K562 (cell line): ENCODE results near the gene CD274.
"Not testable (repeated sequence)": the region's sequence is repeated elsewhere in the genome, so short reads cannot be mapped to it uniquely, and the experiment has no call there.

Source experiments
- POLR3A ChIP-seq: IDR thresholded peaks from 2 replicates; pipeline ENCODE4 v1.6.1; 2011; ENCODE audit warnings: borderline replicate concordance, mild to moderate bottlenecking, moderate library complexity; ENCODE audit not compliant: insufficient read length, insufficient read depth; ENCODE audit errors: extremely low read depth
- ZFX ChIP-seq: sonication (generic); formaldehyde crosslinking; IDR thresholded peaks from 2 replicates; pipeline ENCODE4 v1.8.0; 2022; ENCODE audit warnings: mild to moderate bottlenecking, missing genetic modification reagents, moderate library complexity

- not testable (repeated sequence) for TF ChIP-seq POLR3A; ZFX (CRISPR knock-in tag)
Measured at GRCh38 chr9:5433328-5433727, 17.0 kb upstream of the CD274 start.
